Skeletal muscle satellite cell (primary cell): ENCODE data around the gene CD55.
"Not testable (repeated sequence)": the region's sequence is repeated elsewhere in the genome, so short reads cannot be mapped to it uniquely, and the experiment has no call there.

Experiments used
- H3K27me3 ChIP-seq: 2 replicates; pipeline ENCODE4 v1.7.0; 2013; ENCODE audit warnings: low read length; ENCODE audit not compliant: control insufficient read depth, insufficient read depth
- H3K36me3 ChIP-seq: 2 replicates; pipeline ENCODE4 v1.7.0; 2013; ENCODE audit warnings: mild to moderate bottlenecking, control low read depth, low read length; ENCODE audit not compliant: insufficient read depth
- H3K4me1 ChIP-seq: 2 replicates; pipeline ENCODE4 v1.7.0; 2013; ENCODE audit warnings: low read length; ENCODE audit not compliant: control insufficient read depth, insufficient read depth
- H3K4me2 ChIP-seq: 2 replicates; pipeline ENCODE4 v1.7.0; 2013; ENCODE audit warnings: mild to moderate bottlenecking, low read length
- H3K4me3 ChIP-seq: 2 replicates; pipeline ENCODE4 v1.7.0; 2013; ENCODE audit warnings: low read length
- H3K9ac ChIP-seq: 2 replicates; pipeline ENCODE4 v1.7.0; 2013; ENCODE audit warnings: mild to moderate bottlenecking, low read depth, low read length, moderate library complexity
- H3K9me3 ChIP-seq: replicated peaks from 2 replicates; pipeline ENCODE4 v1.7.0; 2013; ENCODE audit warnings: mild to moderate bottlenecking, control low read depth, low read length

Gene CD55

GRCh38 chr1:207318072-207318619 is 3.3 kb upstream of the CD55 start:
- H3K4me1 ChIP-seq = peaks cover 5% of the 10 kb centered on the region
- H3K9me3 ChIP-seq = no peaks in the 10 kb centered on the region
- no peak overlapping the region for H3K4me3 ChIP-seq
- H3K4me2 ChIP-seq = no peak overlapping the region
- H3K9ac ChIP-seq = no peak overlapping the region
- H3K36me3 ChIP-seq = no peaks in the 10 kb centered on the region
- no peaks in the 10 kb centered on the region for H3K27me3 ChIP-seq

DNA sequence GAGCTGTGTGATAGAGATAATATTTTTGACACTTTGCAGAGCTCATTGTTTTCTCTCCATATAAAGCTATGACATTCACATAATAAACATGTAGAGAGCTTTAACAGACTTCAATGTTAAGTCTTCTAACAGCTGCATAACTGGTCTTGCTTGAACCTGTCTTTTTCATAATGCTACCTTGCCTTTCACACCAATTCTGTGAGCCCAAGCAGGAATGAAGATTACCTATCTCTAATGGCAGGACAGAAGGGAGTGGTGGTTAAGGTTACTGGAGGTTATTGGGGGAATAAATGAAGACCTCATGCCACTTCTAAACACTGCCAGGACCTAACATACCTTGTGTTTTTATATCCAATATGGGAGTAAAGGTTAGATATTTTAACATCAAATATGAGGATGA is 2.3 kb upstream of the CD55 start:
- Histone ChIP-seq H3K4me2 (no peak overlapping the region), H3K4me1 (peaks cover 5% of the 10 kb centered on the region), H3K4me3 (no peak overlapping the region), H3K9me3 (no peaks in the 10 kb centered on the region), H3K27me3 (no peaks in the 10 kb centered on the region), H3K36me3 (no peaks in the 10 kb centered on the region), H3K9ac (no peak overlapping the region)

DNA sequence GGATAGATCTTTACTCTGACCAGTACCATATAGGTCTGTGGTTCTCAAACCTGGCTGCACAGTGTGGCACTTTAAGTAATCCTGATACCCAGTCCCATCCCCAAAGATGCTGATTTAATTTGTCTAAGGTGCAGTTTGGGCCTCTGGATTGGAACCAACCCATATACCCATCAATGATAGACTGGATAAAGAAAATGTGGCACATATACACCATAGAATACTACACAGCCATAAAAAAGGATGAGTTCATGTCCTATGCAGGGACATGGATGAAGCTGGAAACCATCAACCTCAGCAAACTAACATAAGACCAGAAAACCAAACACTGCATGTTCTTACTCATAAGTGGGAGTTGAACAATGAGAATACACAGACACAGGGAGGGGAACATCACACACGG is 1.4 kb upstream of the CD55 start:
- not testable (repeated sequence) for H3K4me2 ChIP-seq, H3K36me3 ChIP-seq, H3K4me3 ChIP-seq, H3K4me1 ChIP-seq, H3K27me3 ChIP-seq, H3K9me3 ChIP-seq, H3K9ac ChIP-seq

GRCh38 chr1:207321790-207322645 is 540 bp downstream of the CD55 start:
- Histone ChIP-seq H3K4me2 (peak overlapping the region; percentile 95), H3K9me3 (no peaks in the 10 kb centered on the region), H3K4me3 (peak overlapping the region; percentile 88), H3K4me1 (peaks cover 5% of the 10 kb centered on the region), H3K27me3 (no peaks in the 10 kb centered on the region), H3K9ac (peak overlapping the region; percentile 92), H3K36me3 (peaks cover 7% of the 10 kb centered on the region)

- H3K4me3 ChIP-seq = no peak overlapping the region
- no peak overlapping the region for H3K4me2 ChIP-seq
- peaks cover 13% of the 10 kb centered on the region for H3K36me3 ChIP-seq
- no peaks in the 10 kb centered on the region for H3K27me3 ChIP-seq
- H3K9ac ChIP-seq = no peak overlapping the region
- no peaks in the 10 kb centered on the region for H3K9me3 ChIP-seq
- H3K4me1 ChIP-seq = peaks cover 9% of the 10 kb centered on the region
These were observed 2.1 kb downstream of the CD55 start for GRCh38 chr1:207323425-207324225.

DNA sequence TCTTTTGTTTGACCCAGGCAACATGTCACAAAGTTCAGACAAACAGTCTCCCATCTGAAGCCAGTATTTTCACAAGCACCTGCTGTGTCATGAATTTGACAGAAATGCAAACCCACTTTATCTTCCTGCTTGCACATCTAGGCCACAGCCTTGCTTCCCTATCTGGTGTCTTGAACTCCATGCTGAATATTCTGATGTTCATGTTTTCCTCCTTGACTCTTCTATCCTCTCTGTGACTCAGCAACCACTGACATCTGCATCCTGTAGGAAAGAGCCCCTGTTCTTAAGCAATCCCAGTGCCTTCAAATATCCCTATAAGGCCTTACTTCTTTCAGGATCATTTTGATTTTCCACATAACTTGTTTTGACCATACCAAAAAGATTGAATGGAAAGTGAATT is 6.5 kb downstream of the CD55 start:
- H3K4me3 ChIP-seq = no peak overlapping the region
- peaks cover 17% of the 10 kb centered on the region for H3K36me3 ChIP-seq
- no peak overlapping the region for H3K9ac ChIP-seq
- no peaks in the 10 kb centered on the region for H3K9me3 ChIP-seq
- H3K4me2 ChIP-seq = no peak overlapping the region
- H3K4me1 ChIP-seq = peaks cover 4% of the 10 kb centered on the region
- no peaks in the 10 kb centered on the region for H3K27me3 ChIP-seq

- no peaks in the 10 kb centered on the region for H3K27me3 ChIP-seq
- no peak overlapping the region for H3K4me3 ChIP-seq
- no peak overlapping the region for H3K4me2 ChIP-seq
- peaks cover 17% of the 10 kb centered on the region for H3K36me3 ChIP-seq
- no peaks in the 10 kb centered on the region for H3K9me3 ChIP-seq
- peaks cover 4% of the 10 kb centered on the region for H3K4me1 ChIP-seq
- no peak overlapping the region for H3K9ac ChIP-seq
These were observed 7.5 kb downstream of the CD55 start for GRCh38 chr1:207328908-207329440.

DNA sequence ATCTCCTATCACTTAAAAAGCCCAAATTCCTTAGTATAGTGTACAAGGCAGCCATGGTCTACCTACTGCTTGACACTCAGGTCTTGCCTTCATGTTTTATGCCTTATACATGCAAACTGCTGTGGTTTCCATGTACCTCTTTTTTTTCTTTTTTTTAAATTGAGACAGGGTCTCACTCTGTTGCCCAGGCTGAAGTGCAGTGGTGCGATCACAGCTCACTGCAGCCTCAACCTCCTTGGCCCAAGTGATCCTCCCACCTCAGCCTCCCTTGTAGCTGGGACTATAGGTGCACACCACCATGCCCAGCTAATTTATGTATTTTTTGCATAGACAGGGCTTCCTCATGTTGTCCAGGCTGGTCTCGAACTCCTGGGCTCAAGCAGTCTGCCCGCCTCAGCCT is 8.0 kb downstream of the CD55 start:
- Histone ChIP-seq H3K4me2 (no peak overlapping the region), H3K4me3 (no peak overlapping the region), H3K4me1 (peaks cover 4% of the 10 kb centered on the region), H3K27me3 (no peaks in the 10 kb centered on the region), H3K9me3 (no peaks in the 10 kb centered on the region), H3K9ac (no peak overlapping the region), H3K36me3 (peaks cover 17% of the 10 kb centered on the region)

DNA sequence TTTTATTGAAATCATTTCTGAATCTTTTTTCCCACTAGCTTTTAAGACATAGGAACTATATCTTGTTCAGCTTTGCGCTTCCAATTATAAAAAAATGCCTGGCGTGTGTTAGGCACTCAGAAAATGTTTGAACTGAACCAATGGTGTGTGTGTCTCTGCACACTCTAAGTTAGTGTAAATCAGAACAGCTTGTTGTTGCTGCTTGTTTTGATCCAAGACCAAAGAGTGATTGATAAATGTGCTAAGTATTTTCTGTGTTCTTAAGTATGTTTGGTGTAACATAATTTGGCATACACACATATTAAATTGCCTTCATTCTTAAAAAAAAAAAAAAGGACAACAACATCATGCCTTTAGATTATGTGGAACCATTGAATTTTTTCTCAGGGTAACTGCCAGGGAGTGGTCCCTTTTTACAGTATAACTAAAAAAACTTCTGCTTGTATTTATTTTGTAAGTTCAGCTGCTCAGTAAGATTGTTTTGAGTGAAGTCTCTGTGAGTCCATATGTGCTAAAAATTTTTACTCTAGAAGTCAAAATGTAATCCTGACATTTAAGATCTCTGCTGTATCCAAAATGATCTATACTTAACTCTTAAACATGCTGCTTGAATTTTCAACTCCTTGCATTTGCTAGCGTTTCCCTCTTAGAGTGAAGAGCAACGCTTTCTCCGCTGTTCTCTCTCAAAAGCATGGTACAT is 8.7 kb downstream of the CD55 start:
- H3K4me1 ChIP-seq = peaks cover 4% of the 10 kb centered on the region
- no peak overlapping the region for H3K4me3 ChIP-seq
- H3K4me2 ChIP-seq = no peak overlapping the region
- H3K27me3 ChIP-seq = no peaks in the 10 kb centered on the region
- H3K9ac ChIP-seq = no peak overlapping the region
- peaks cover 17% of the 10 kb centered on the region for H3K36me3 ChIP-seq
- no peaks in the 10 kb centered on the region for H3K9me3 ChIP-seq

- Histone ChIP-seq H3K4me2 (no peak overlapping the region), H3K9ac (no peak overlapping the region), H3K36me3 (peaks cover 17% of the 10 kb centered on the region), H3K4me3 (no peak overlapping the region), H3K9me3 (no peaks in the 10 kb centered on the region), H3K4me1 (peaks cover 4% of the 10 kb centered on the region), H3K27me3 (no peaks in the 10 kb centered on the region)
These were observed 10.2 kb downstream of the CD55 start for GRCh38 chr1:207331354-207332313.
